GM12875 (cell line): ENCODE results near the gene TRANK1.
A peak's percentile ranks its signal among the peaks of the same experiment; 100 is the strongest.

Experiments
- H3K4me3 ChIP-seq: one replicate; pipeline ENCODE4 v1.5.1; 2011; ENCODE audit warnings: low read depth, low read length, control low read depth
- TF ChIP-seq, protein P1 (sequence below): IDR thresholded peaks from 2 replicates; pipeline ENCODE4 v1.5.1; 2011; ENCODE audit warnings: low read depth, mild to moderate bottlenecking, control low read depth, inconsistent platforms, low read length, moderate library complexity, borderline replicate concordance; ENCODE audit not compliant: insufficient read depth

TRANK1 gene

DNA sequence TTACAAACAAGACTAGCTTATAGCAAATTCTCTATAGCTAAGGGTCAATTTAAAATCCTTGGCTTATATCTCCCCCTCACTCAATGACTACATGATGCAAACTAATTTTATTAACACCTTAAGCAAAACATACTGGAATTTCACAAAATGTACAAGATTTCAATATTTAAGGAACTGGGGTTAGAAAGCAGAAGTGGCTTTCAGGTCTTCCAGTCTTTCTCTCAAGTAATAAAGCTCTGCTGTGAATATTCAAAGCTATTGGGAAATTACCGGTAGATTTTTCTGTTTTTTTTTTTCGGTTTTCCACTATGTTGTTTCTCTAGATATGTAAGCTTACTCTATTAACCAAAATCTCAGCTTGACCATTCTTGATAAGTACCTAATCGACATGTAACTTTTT lies 44.2 kb upstream of the TRANK1 start:
- peak overlapping the region; percentile 2 for H3K4me3 ChIP-seq
- TF ChIP-seq, protein P1, sequence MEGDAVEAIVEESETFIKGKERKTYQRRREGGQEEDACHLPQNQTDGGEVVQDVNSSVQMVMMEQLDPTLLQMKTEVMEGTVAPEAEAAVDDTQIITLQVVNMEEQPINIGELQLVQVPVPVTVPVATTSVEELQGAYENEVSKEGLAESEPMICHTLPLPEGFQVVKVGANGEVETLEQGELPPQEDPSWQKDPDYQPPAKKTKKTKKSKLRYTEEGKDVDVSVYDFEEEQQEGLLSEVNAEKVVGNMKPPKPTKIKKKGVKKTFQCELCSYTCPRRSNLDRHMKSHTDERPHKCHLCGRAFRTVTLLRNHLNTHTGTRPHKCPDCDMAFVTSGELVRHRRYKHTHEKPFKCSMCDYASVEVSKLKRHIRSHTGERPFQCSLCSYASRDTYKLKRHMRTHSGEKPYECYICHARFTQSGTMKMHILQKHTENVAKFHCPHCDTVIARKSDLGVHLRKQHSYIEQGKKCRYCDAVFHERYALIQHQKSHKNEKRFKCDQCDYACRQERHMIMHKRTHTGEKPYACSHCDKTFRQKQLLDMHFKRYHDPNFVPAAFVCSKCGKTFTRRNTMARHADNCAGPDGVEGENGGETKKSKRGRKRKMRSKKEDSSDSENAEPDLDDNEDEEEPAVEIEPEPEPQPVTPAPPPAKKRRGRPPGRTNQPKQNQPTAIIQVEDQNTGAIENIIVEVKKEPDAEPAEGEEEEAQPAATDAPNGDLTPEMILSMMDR, result no peak

DNA sequence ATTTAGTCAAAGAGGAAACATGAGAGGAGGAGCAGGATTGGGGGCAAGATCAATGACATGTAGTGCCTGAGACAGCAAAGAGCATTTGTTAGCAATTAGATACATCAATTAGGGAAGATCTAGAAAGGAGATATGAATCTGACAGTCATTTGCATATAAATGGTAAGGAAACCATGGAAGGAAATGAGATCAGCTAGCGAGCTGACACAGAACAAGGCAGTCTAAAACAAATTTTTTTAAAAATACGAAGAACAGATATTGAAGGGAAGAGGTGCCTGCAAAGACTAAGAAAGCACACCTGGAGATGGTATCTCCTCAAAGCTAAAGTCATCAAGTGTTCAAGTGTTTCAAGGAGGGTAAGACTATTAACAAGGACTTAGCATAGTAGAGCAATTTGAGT lies 43.5 kb upstream of the TRANK1 start:
- H3K4me3 ChIP-seq, result no peak overlapping the region
- TF ChIP-seq, protein P1, result no peak

DNA sequence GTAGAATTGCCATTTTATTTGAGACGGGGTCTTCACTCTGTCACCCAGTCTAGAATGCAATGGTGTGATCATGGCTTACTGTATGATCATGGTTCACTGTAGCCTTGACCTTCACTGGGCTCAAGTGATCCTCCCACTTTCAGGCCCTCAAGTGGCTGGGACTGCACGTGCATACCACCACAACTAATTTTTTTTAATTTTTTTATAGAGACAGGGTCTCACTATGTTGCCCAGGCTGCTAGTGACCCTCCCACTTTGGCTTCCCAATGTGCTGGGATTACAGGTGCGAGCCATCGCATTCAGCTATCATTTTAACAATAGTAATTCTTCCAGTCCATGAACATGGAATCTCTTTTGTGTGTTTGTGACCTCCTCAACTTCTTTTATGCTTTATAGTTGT lies 36.2 kb upstream of the TRANK1 start:
- TF ChIP-seq, protein P1, result no peak
- H3K4me3 ChIP-seq, result no peak overlapping the region

DNA sequence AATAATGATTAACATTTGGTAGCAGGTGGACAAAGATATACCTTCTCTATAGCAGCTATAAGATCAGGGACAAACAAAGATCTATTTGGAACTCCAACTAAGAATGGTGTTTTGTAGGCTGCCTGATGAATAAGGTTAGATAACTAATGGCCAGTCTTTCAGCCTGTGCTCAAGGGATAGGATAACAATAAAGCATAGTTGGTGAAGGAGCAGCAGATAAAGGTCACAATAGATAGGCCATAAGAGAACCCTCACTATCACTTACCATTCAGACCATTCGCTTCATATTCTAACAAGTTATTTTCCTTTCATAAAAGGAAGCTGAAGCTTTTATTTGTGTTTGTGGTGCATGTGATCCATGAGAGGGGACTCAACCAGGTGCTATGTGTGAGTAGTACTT lies 28.3 kb upstream of the TRANK1 start:
- TF ChIP-seq, protein P1, result no peak
- no peak overlapping the region for H3K4me3 ChIP-seq

DNA sequence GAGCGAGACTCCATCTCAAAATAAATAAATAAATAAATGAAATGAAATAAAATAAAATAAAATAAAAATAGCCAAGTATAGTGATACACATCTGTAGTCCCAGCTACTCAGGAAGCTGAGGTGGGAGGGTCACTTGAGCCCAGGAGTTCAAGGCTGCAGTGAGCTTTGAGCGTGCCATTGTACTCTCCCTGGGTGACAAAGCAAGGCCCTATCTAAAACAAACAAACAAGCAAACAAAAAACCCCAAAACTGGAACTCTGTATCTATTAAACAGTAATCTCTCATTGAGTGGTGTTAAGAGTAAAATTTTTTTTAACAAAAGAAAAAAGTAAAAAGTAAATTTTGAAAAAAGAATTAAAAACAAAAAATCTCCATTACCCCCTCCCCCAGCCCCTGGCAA lies 27.3 kb upstream of the TRANK1 start:
- no peak overlapping the region for H3K4me3 ChIP-seq
- TF ChIP-seq, protein P1, result no peak

DNA sequence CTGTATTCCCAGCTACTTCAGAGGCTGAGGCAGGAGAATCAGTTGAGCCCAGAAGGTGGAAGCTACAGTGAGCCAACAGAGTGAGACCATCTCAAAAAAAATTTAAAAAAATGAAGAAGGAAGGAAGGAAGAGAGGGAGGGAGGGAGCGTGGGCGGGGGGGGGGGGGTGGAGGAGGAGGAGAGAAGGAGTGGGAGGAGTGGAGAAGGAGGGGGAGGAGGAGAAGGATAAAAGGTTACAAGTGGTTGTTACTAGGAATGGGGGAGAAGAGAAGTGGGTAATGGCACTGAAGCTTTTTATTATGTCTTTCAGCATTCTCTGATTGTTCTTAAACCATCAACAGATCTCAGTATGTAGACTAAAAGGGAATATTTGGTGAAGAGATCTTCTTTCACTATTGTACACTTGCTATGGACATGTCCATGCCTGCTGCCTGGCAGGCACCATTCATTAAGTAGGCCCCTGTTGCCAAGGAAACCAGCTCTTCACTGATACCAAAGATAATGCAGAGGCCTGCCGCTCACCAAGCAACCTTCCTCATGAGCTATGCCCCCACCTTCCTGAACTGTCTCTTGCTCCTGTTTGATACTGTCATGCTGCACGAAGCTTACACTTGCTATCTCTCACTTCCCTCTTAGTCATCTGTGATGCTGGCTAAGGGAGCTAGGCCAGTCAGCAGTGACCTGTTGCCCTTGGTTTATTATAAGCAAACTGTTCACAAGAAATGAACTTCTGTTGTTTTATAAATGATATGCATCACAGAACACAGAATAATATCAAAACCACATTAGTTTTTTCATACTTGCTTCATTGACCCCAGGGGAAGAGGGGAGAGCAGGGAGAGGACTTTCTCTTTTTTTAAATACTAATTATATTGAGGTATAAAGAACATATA lies 24.9 kb upstream of the TRANK1 start:
- TF ChIP-seq, protein P1, result no peak
- no peak overlapping the region for H3K4me3 ChIP-seq

DNA sequence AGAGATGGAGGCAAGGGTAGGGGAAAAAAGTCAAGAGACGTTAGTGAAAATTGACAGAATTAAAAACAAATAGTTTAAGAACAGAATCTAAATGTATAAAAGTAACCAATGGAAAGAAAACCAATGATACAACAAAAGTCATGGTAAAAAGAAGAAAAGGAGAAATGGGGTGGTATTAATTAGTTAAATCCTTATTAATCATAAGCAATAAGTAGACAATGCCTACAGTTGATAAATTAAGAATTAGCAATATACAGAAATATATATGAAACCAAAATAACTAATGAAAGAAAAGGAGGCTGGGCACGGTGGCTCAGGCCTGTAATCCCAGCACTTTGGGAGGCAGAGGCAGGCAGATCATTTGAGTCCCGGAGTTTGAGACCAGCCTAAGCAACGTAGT lies 24.2 kb upstream of the TRANK1 start:
- TF ChIP-seq, protein P1, result no peak
- H3K4me3 ChIP-seq, result no peak overlapping the region
